Muscle of back (tissue), 11 donors: Measurements from ENCODE around the gene GYS1. TPM values are rescaled to one million over a fixed set of nuclear protein-coding genes. Genes with fewer than 3 reads are reported as not detected.

Experiments
- DNase-seq, 3 donors: peaks; one replicate each; pipeline versions ENCODE4 v3.0.0 to v3.0.0-alpha.2; 2013
- polyA plus RNA-seq, 10 donors: library from polyadenylated mRNA; unstranded; fragments of 120-200 nt; gene quantifications; one replicate each; pipeline ENCODE4 v1.2.1, GENCODE V29; 2013; ENCODE audit not compliant: insufficient read length in 10 of 10

GYS1 gene
- polyA plus RNA-seq, 10 donors = 52.5 to 103 (median 84.0) TPM

GRCh38 chr19:48965040-48965805 lies 27.9 kb downstream of the GYS1 start, which contains the start of gene FTL:
TSS of gene FTL (plus strand) at chr19:48965309. CDS start at chr19:48965508, 199 bp downstream.
- peak; percentile 97 to 98 (median 97) for DNase-seq

- DNase-seq = peak in 1 of 3 donors; percentile 67
Measured at GRCh38 chr19:48964205-48965039, 28.7 kb downstream of the GYS1 start.

- peak; percentile 68 to 90 (median 73) for DNase-seq
Measured at GRCh38 chr19:48963371-48964204, 29.5 kb downstream of the GYS1 start.

GRCh38 chr19:48962849-48963165 lies 30.3 kb downstream of the GYS1 start:
- no peak for DNase-seq

GRCh38 chr19:48962029-48962848 lies 30.9 kb downstream of the GYS1 start:
- peak in 1 of 3 donors; percentile 69 for DNase-seq

- DNase-seq = no peak
Measured at GRCh38 chr19:48961673-48962028, 31.5 kb downstream of the GYS1 start.

GRCh38 chr19:48961051-48961649 lies 32.0 kb downstream of the GYS1 start:
- DNase-seq = no peak

GRCh38 chr19:48959341-48960239 lies 33.5 kb downstream of the GYS1 start:
- no peak for DNase-seq

- DNase-seq = no peak
Measured at GRCh38 chr19:48958006-48958405, 35.1 kb downstream of the GYS1 start.

GRCh38 chr19:48955308-48955958 lies 37.7 kb downstream of the GYS1 start:
- DNase-seq = no peak

GRCh38 chr19:48954595-48955307 lies 38.4 kb downstream of the GYS1 start, which contains the start of gene BAX:
TSS of gene BAX (plus strand) at chr19:48954875. CDS start at chr19:48954929, 54 bp downstream.
- DNase-seq = peak; percentile 96 to 98 (median 97)

- DNase-seq = no peak
Measured at GRCh38 chr19:48953990-48954594, 39.0 kb downstream of the GYS1 start.

- no peak for DNase-seq
Measured at GRCh38 chr19:48953141-48953540, 40.0 kb downstream of the GYS1 start.

- DNase-seq = no peak
Measured at GRCh38 chr19:48950830-48951519, 42.1 kb downstream of the GYS1 start.

- DNase-seq = peak in 1 of 3 donors; percentile 54
Measured at GRCh38 chr19:48950159-48950558, 43.0 kb downstream of the GYS1 start.

- DNase-seq = no peak
Measured at GRCh38 chr19:48947258-48947542, 45.9 kb downstream of the GYS1 start.

GRCh38 chr19:48946463-48947257 lies 46.4 kb downstream of the GYS1 start:
- peak in 1 of 3 donors; percentile 47 for DNase-seq
